Measurements from ENCODE around the gene SCAF1.

GRCh38 chr19:49605605-49606004, 36.4 kb upstream of the SCAF1 start:
- TF ChIP-seq CTCF (IDR thresholded peaks at IDR 0.05) (no peak), RELA (CRISPR knock-in tag; IDR thresholded peaks at IDR 0.05; ENCODE audit: borderline replicate concordance) (no peak), ZNF232 (CRISPR knock-in tag; IDR thresholded peaks at IDR 0.05) (no peak), USF2 (CRISPR knock-in tag; IDR thresholded peaks at IDR 0.05) (no peak), FOXK1 (CRISPR knock-in tag; IDR thresholded peaks at IDR 0.05) (no peak), PREB (CRISPR knock-in tag; IDR thresholded peaks at IDR 0.05; ENCODE audit: borderline replicate concordance) (no peak), JUN (CRISPR knock-in tag; IDR thresholded peaks at IDR 0.05) (no peak), ETV6 (CRISPR knock-in tag; IDR thresholded peaks at IDR 0.05) (no peak), SMAD4 (CRISPR knock-in tag; IDR thresholded peaks at IDR 0.05) (no peak), ATF2 (CRISPR knock-in tag; IDR thresholded peaks at IDR 0.05; ENCODE audit: borderline replicate concordance, low read depth) (no peak), FOXP1 (CRISPR knock-in tag; IDR thresholded peaks at IDR 0.05; ENCODE audit: borderline replicate concordance) (no peak), ATF3 (CRISPR knock-in tag; conservative IDR thresholded peaks at IDR 0.05) (no peak)
